NAMALWA (cell line): ENCODE data around the gene SCN1A.
"Not testable (repeated sequence)": the region's sequence is repeated elsewhere in the genome, so short reads cannot be mapped to it uniquely, and the experiment has no call there.

Experiments used
- DNase-seq: peaks from one replicate; pipeline ENCODE4 v3.0.0-alpha.2; 2015; ENCODE audit warnings: low spot score

The SCN1A gene

DNA sequence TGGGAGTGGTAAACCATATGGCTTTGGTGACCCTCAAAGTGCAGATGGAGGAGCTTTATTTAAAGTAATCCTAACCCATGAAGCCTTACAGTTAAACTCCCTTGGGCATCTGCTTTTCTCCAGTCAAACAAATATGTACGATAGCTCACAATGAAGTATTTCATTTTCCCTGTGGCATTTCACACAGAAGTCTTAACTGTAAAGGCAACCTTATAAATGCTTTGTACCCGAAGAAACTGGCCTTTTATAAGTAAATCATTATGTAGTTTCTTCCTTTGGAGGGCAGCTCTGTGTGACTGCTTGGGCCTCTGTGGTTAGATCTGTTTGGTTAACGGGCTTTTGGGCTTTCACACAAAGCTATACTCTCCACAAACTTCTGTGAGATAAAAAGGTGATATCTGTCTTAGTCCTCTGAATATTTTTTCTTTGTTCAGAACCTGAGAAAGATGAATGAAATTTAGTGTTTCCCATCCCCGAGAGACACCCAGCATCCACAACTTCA lies 46.6 kb downstream of the SCN1A start:
- DNase-seq, result no peak

DNA sequence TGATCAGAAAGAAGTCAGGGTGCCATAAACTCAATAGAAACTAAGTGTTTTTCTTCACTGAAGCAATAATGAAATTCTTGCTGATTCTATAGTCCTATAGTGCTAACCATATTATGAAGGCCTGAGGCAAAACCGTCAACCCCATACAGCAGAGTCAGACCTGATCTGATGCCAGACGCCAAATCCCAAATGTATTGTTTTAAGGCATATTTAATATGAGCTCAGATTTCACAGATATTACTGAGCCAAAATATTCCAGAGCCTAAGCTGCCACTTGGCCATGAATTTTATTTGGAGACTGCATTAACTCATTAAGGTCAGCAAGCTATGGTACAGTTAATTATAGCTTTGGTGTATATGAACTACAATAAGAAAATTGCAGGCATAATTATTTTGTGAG lies 53.4 kb downstream of the SCN1A start:
- DNase-seq, result no peak

DNA sequence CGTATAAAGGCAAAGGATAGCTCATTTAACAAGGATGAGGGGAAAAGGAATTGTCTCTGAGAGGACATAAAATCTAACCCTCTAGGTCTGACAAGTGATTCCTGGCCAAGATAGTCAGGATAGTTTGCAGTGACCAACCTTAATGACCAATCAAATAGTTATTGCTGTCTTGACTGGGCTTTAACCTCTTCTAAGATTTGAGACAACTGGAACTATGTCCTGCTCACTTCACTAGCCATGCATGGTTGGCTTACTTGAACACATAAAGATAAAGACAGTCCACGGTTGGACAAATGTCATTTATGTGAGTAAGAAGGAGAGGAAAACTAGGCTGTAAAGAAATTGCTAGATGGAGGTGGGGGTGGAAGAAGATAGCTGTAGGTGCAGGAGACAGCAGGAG lies 53.8 kb downstream of the SCN1A start:
- no peak for DNase-seq

DNA sequence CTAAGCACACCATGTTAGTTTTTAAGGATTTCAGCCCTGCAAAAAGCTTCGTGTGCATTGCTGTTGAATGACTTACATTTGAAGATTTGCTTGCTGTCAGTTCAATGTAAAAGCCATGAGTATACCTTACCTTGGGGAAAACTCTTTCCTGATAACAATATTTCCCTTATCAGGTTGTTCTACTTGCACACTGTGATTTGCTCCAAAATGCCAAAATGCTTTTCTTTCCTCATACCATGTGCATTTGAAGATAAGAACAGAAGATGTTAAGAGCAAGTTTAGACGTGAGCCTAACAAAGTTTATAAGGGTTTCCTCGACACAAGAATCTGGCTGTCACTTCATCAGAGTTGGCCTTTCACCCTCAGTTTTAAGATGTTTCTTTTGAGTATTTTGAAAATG lies 57.6 kb downstream of the SCN1A start:
- DNase-seq, result no peak

- no peak for DNase-seq
Measured at GRCh38 chr2:166068981-166069380, 58.8 kb downstream of the SCN1A start.

DNA sequence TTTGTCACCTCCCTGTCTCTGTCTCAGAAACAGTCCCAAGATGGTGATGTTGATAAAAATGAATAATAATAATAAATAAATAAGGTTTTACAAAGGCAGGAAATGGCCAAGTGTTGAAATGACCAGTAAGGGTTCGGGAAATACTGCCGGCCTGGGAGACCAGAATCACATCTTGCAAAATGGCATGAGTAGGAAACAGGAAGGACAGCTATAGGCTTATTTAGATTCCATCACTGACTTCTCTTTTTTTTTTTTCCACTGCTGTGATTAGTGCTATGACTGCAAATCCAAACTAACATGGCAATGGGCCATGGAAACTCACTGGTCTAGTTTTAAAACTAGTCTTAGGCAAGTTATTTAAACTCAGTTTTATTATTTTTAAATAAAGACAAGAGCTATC lies 60.6 kb downstream of the SCN1A start:
- no peak for DNase-seq

DNA sequence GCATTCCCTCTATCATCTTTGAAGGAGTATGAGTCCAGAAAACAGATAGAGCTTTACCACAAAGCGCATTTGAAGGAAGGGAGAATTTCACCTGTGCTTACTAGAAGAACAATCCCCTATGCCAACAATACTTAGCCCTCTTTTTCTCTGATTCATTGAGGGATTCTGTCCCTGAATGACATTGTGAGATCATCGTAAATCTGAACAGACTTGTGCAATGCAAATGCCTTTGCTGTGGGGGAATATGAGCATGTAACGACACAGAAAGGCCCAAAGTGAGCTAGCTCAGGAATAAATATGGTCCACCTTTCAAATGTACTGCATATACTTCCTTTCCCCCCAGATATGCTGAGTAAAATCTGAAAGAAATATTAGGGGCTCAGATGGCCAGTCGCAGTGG lies 67.6 kb downstream of the SCN1A start:
- no peak for DNase-seq

GRCh38 chr2:166057370-166058164 lies 70.3 kb downstream of the SCN1A start:
- DNase-seq, result peak; percentile 43

- DNase-seq, result no peak
Measured at GRCh38 chr2:166044853-166045483, 82.9 kb downstream of the SCN1A start.

- no peak for DNase-seq
Measured at GRCh38 chr2:166042768-166043390, 84.9 kb downstream of the SCN1A start.

- DNase-seq, result no peak
Measured at GRCh38 chr2:166042356-166042755, 85.5 kb downstream of the SCN1A start.

GRCh38 chr2:166041613-166042012 lies 86.2 kb downstream of the SCN1A start:
- DNase-seq, result no peak

- no peak for DNase-seq
Measured at GRCh38 chr2:166032361-166032760, 95.5 kb downstream of the SCN1A start.

GRCh38 chr2:166031054-166031453 lies 96.8 kb downstream of the SCN1A start:
- no peak for DNase-seq

DNA sequence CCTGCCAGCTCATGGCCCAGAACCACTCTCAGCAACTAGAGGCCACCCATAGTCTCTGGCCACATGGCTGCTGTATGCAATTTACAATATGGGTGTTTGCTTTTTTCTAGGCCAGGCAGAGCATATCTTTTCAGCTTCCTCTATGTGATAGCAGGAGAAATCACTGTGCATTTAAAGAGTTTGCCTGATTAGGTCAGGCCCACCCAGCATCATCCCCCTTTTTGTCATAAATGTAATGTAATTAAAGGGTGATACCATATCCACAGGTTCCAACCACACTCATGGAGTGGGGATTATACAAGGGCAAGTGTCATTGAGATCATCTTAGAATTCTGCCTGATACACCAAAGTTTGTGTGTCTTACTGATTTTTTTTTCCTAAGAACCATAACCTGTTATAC lies 102.5 kb downstream of the SCN1A start:
- no peak for DNase-seq

- DNase-seq, result no peak
Measured at GRCh38 chr2:166017208-166017607, 110.6 kb downstream of the SCN1A start.

DNA sequence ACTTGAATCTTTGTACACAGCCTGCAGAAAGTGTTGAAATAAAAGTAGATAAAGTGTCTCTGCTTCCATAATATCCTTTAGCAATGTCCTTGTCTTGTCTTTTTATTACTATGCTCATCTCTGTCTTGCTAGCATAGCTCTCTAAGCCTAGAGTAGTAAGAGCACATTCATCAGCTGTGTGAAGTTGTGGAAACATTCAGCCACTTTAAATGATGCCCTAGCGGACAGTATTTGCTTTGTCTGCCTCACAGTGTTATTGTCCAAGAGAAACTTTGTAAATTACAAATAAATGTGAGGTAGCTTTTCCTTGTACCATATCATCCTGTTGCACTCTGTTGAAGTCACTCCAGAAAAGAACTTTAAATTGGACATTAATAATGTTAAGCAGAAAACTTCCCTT lies 113.9 kb downstream of the SCN1A start:
- peak; percentile 5 for DNase-seq

GRCh38 chr2:166011660-166012059 lies 116.2 kb downstream of the SCN1A start:
- no peak for DNase-seq

- no peak for DNase-seq
Measured at GRCh38 chr2:166000401-166000800, 127.4 kb downstream of the SCN1A start.

DNA sequence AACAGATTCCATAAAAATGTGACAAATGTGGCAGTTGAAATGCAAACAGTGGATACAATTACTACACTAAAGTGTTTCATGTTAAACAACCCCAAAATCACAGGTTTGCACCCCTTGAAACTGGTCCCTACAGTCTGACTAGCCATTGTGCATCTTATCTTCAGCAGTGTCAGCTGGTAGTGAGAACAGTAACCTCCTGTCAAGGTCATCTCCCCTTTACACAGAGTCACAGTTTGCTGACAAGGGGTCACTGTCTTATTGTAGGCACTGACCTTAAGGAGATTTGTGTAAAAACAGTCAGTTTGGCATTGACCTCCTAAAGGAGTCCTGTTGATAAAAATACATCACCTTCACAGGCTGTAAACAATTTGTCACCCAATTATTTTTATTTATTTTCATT lies 137.0 kb downstream of the SCN1A start:
- no peak for DNase-seq

GRCh38 chr2:165989851-165990250 lies 138.0 kb downstream of the SCN1A start:
- DNase-seq, result no peak

GRCh38 chr2:165985120-165985519 lies 142.7 kb downstream of the SCN1A start:
- no peak for DNase-seq

- DNase-seq, result not testable (repeated sequence)
Measured at GRCh38 chr2:165972161-165972560, 155.7 kb downstream of the SCN1A start.
